ENCODE data around the gene LTV1. TPM values are rescaled to one million over a fixed set of nuclear protein-coding genes. Genes with fewer than 3 reads are reported as not detected.

LTV1 gene
- total and polyA plus RNA-seq, 2 of the 4 experiments (the other 2 are of a cell fraction) = 11.1 to 19.0 TPM

DNA sequence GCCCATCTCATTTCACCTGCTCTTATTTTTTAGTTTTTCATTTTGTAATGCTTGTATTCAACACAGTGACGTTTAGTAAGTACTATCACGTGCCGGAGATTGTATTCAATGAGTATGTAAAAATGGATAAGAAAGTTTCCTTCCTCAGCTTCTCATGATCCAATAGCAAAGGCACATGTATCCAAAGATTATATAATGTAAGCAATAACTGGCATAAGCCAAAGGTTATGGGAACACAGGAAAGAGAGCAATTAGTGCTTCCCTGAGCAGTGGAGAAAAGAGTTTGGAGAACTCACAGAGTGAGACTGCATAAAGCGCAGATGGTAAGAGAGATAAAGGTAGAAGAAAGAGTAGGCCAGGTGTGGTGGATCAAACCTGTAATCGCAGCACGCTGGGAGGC is 21.8 kb upstream of the LTV1 start:
- H3K27ac ChIP-seq (ENCODE audit: insufficient read depth, low read length) = no peak overlapping the region
- in situ Hi-C loops (cut with MboI; ENCODE audit: low sequenced_read_pairs) (no loop called here), intact Hi-C loops (cut with micrococcal nuclease) (no loop called here), dilution Hi-C loops (cut with HindIII; ENCODE audit: low sequenced_read_pairs, unreplicated experiment) (no loop called here)
- no peak for ATAC-seq (ENCODE audit: low read depth)
- H3K79me1 ChIP-seq (ENCODE audit: low read depth in 1 of 2, low read length in 2 of 2) = peaks cover 0 to 13% of the 10 kb centered on the region in 2 experiments; a peak in 3 of 4 replicates
- no peak for DNase-seq
- no peak overlapping the region for H4K8ac ChIP-seq (ENCODE audit: low read depth in 2 of 2, low read length in 2 of 2)
- peaks cover 12% of the 10 kb centered on the region for H3K9me1 ChIP-seq (ENCODE audit: insufficient read depth, low read length)
- no peak overlapping the region for H2AK9ac ChIP-seq (replicated peaks; ENCODE audit: low read depth, low read length, poor library complexity)
- WGBS, 2 experiments (ENCODE audit: extremely low coverage in 2 of 2, insufficient read length in 1 of 2) = 100% methylated on average over 1 of the region's 6 CpGs; no CpG with 5 or more reads in 1 of the 2 experiments
- no peak overlapping the region for H4K5ac ChIP-seq (ENCODE audit: low read depth, low read length)
- H3K4ac ChIP-seq (ENCODE audit: low read depth, low read length) = no peak overlapping the region
- H4K91ac ChIP-seq (ENCODE audit: insufficient read depth, low read depth, low read length) = no peak overlapping the region
- BruUV-seq (replicated peaks) = no TSS peak
- H3K4me1 ChIP-seq (ENCODE audit: control insufficient read depth, insufficient read depth, low read length) = peaks cover 8% of the 10 kb centered on the region
- H3K27me3 ChIP-seq (ENCODE audit: control insufficient read depth, insufficient read depth, low read length) = no peaks in the 10 kb centered on the region
- no peak overlapping the region for H3K56ac ChIP-seq (ENCODE audit: extremely low read depth, insufficient read depth, low read length)
- TF ChIP-seq, protein P1, sequence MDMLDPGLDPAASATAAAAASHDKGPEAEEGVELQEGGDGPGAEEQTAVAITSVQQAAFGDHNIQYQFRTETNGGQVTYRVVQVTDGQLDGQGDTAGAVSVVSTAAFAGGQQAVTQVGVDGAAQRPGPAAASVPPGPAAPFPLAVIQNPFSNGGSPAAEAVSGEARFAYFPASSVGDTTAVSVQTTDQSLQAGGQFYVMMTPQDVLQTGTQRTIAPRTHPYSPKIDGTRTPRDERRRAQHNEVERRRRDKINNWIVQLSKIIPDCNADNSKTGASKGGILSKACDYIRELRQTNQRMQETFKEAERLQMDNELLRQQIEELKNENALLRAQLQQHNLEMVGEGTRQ (IDR thresholded peaks at IDR 0.05; ENCODE audit: low read depth, low read length) = no peak
- TF ChIP-seq CHD1 (IDR thresholded peaks at IDR 0.05; ENCODE audit: low read depth, low read length) (no peak), POLR2A (IDR thresholded peaks at IDR 0.05; ENCODE audit: low read depth, low read length) (no peak), BHLHE40 (IDR thresholded peaks at IDR 0.05; ENCODE audit: low read depth, low read length) (no peak)
- no peak overlapping the region for H3K9ac ChIP-seq (ENCODE audit: low read depth, low read length)
- H2BK15ac ChIP-seq (ENCODE audit: low read depth, low read length) = no peak overlapping the region
- no peaks in the 10 kb centered on the region for H3K9me3 ChIP-seq (ENCODE audit: control insufficient read depth, insufficient read depth, low read length)
- no peak overlapping the region for H2BK5ac ChIP-seq (ENCODE audit: low read depth, low read length, poor library complexity, severe bottlenecking)
- no peak overlapping the region for H3K4me3 ChIP-seq (ENCODE audit: insufficient read depth, low read depth, low read length)
- ChIA-PET CTCF (interaction anchor here (0.6 kb wide), 1 partner anchor 360 kb away, joined by 4 read pairs; no protein-coding TSS in a partner anchor), POLR2A (ENCODE audit: unreplicated experiment) (no interaction called here)
- no peak overlapping the region for H3K4me2 ChIP-seq (ENCODE audit: low read depth, low read length)
- no peak overlapping the region for H3K14ac ChIP-seq (replicated peaks; ENCODE audit: low read depth, low read length)
- no peak overlapping the region for H3K23ac ChIP-seq (ENCODE audit: low read depth, low read length)
- no peak overlapping the region for H2AFZ ChIP-seq (replicated peaks; ENCODE audit: low read length, poor library complexity)
- H3K36me3 ChIP-seq (ENCODE audit: control insufficient read depth, insufficient read depth, low read length) = peaks cover 16% of the 10 kb centered on the region
- H3K18ac ChIP-seq (ENCODE audit: low read depth, low read length) = no peak overlapping the region
- H2BK20ac ChIP-seq (ENCODE audit: low read depth, low read length) = no peak overlapping the region
- no peak overlapping the region for H2AK5ac ChIP-seq (ENCODE audit: low read depth, low read length)
- H2BK120ac ChIP-seq (ENCODE audit: low read depth, low read length) = no peak overlapping the region
- H4K20me1 ChIP-seq (ENCODE audit: insufficient read depth, low read length) = no peaks in the 10 kb centered on the region

All from IMR-90 (cell line).